ENCODE measurements around the gene PKP3.

Gene PKP3

GRCh38 chr11:367956-368413 is 26.0 kb upstream of the PKP3 start:
- Histone ChIP-seq H3K4me3 (ENCODE audit: low read depth, low read length) (no peak overlapping the region; the same call in 1 of the 2 replicates), H3K9me3 (ENCODE audit: severe bottlenecking) (no peaks in the 10 kb centered on the region), H3K27me3 (ENCODE audit: insufficient read depth, low read depth, severe bottlenecking) (no peaks in the 10 kb centered on the region), H3K36me3 (peaks cover 18% of the 10 kb centered on the region), H3K27ac (no peak overlapping the region)
- no peak for TF ChIP-seq CTCF (IDR thresholded peaks at IDR 0.05; ENCODE audit: low read depth, low read length)
- no peak for DNase-seq

- Histone ChIP-seq H3K4me3 (ENCODE audit: low read depth, low read length) (peak overlapping the region; percentile 44), H3K9me3 (ENCODE audit: severe bottlenecking) (no peaks in the 10 kb centered on the region), H3K27me3 (ENCODE audit: insufficient read depth, low read depth, severe bottlenecking) (no peaks in the 10 kb centered on the region), H3K27ac (peak overlapping the region; percentile 36), H3K36me3 (peaks cover 24% of the 10 kb centered on the region)
- TF ChIP-seq CTCF (IDR thresholded peaks at IDR 0.05; ENCODE audit: low read depth, low read length): no peak
- DNase-seq: peak; percentile 50
These were observed 25.3 kb upstream of the PKP3 start for GRCh38 chr11:368414-369335.

- Histone ChIP-seq H3K9me3 (ENCODE audit: severe bottlenecking) (no peaks in the 10 kb centered on the region), H3K36me3 (peaks cover 31% of the 10 kb centered on the region), H3K4me3 (ENCODE audit: low read depth, low read length) (peak within 1 kb of the TSS; percentile 88), H3K27ac (peak within 1 kb of the TSS; percentile 79), H3K27me3 (ENCODE audit: insufficient read depth, low read depth, severe bottlenecking) (no peaks in the 10 kb centered on the region)
- peak; percentile 57 for DNase-seq
- TF ChIP-seq CTCF (IDR thresholded peaks at IDR 0.05; ENCODE audit: low read depth, low read length): no peak
These were observed 24.5 kb upstream of the PKP3 start, which contains the start of gene B4GALNT4 for GRCh38 chr11:369336-370018. Gene B4GALNT4 (plus strand): TSS chr11:369499. CDS start chr11:369804, 305 bp downstream.

GRCh38 chr11:370070-370941 is 23.7 kb upstream of the PKP3 start:
- no peak for DNase-seq
- peak overlapping the region; percentile 79 for H3K27ac ChIP-seq

More at GRCh38 chr11:370070-370941, 23.7 kb upstream of the PKP3 start:
- no peaks in the 10 kb centered on the region for H3K9me3 ChIP-seq (ENCODE audit: severe bottlenecking)
- H3K27me3 ChIP-seq (ENCODE audit: insufficient read depth, low read depth, severe bottlenecking): no peaks in the 10 kb centered on the region
- peak; percentile 23; the same call in 1 of the 2 replicates for TF ChIP-seq CTCF (IDR thresholded peaks at IDR 0.05; ENCODE audit: low read depth, low read length)
- peak overlapping the region; percentile 88 for H3K4me3 ChIP-seq (ENCODE audit: low read depth, low read length)
- peaks cover 33% of the 10 kb centered on the region for H3K36me3 ChIP-seq

Data from WERI-Rb-1 (cell line).